Coronary artery (tissue), 2 donors: ENCODE data around the gene C17orf114.

ENCODE experiments used
- DNase-seq: peaks from one replicate; pipeline ENCODE4 v3.0.0-alpha.2; 2017; ENCODE audit warnings: low spot score
- H3K27ac ChIP-seq, 2 donors: fragments of 200-600 bp; sonication (generic); one replicate each; pipeline ENCODE4 v1.5.1; 2016 to 2019
- H3K4me3 ChIP-seq: fragments of 200-600 bp; sonication (generic); 2 replicates; pipeline ENCODE4 v1.5.1; 2016; ENCODE audit warnings: mild to moderate bottlenecking, moderate library complexity
- CTCF ChIP-seq: fragments of 200-600 bp; sonication (generic); IDR thresholded peaks from one replicate; pipeline ENCODE4 v1.5.1; 2019; ENCODE audit warnings: antibody characterized with exemption

Gene C17orf114

GRCh38 chr17:4796552-4796920 is 5.6 kb downstream of the C17orf114 start:
- H3K27ac ChIP-seq, result peak overlapping the region; percentile 84 to 89
- no peak for TF ChIP-seq CTCF
- no peak for DNase-seq
- peak overlapping the region; percentile 92 for H3K4me3 ChIP-seq

- DNase-seq, result no peak
- H3K27ac ChIP-seq, result peak overlapping the region in 1 of 2 donors; percentile 66
- no peak overlapping the region for H3K4me3 ChIP-seq
- no peak for TF ChIP-seq CTCF
Observed at GRCh38 chr17:4795168-4795567, 7.0 kb downstream of the C17orf114 start.

GRCh38 chr17:4790705-4791088 is 11.4 kb downstream of the C17orf114 start:
- no peak for DNase-seq
- TF ChIP-seq CTCF, result no peak
- H3K27ac ChIP-seq, result peak overlapping the region; percentile 90 to 96
- H3K4me3 ChIP-seq, result peak overlapping the region; percentile 83

GRCh38 chr17:4789951-4790704 is 12.0 kb downstream of the C17orf114 start:
- Histone ChIP-seq H3K27ac (peak overlapping the region; percentile 90 to 96), H3K4me3 (peak overlapping the region; percentile 83)
- DNase-seq, result peak; percentile 89
- peak; percentile 62 for TF ChIP-seq CTCF

- DNase-seq, result no peak
- peak overlapping the region; percentile 90 to 96 for H3K27ac ChIP-seq
- TF ChIP-seq CTCF, result no peak
- H3K4me3 ChIP-seq, result peak overlapping the region; percentile 83
Observed at GRCh38 chr17:4789701-4789950, 12.5 kb downstream of the C17orf114 start.

- no peak for DNase-seq
- H3K27ac ChIP-seq, result peak within 1 kb of the TSS; percentile 90 to 96
- no peak for TF ChIP-seq CTCF
- peak within 1 kb of the TSS; percentile 83 for H3K4me3 ChIP-seq
Observed at GRCh38 chr17:4788807-4789700, 13.1 kb downstream of the C17orf114 start, which contains the start of gene GLTPD2. Gene GLTPD2 (plus strand): TSS chr17:4788964. CDS start chr17:4789012, 48 bp downstream.
